SK-MEL-5 (cell line): ENCODE data around the gene ABL2. TPM values are rescaled to one million over a fixed set of nuclear protein-coding genes. Genes with fewer than 3 reads are reported as not detected.
A peak's percentile ranks its signal among the peaks of the same experiment; 100 is the strongest.

ENCODE experiments used
- DNase-seq: peaks from one replicate; pipeline ENCODE4 v3.0.0-alpha.2; 2016; ENCODE audit warnings: low read depth, low spot score
- in situ Hi-C: cut with HindIII; loops from 2 replicates; pipeline ENCODE4 v1.10.0; 2016; ENCODE audit warnings: low sequenced_read_pairs, high pct_unique_total_duplicates, low pct_unique_long_range_greater_than_20kb
- total RNA-seq: library from RNA; depleted of rRNA; stranded (reverse); fragments of >200 nt; shearing (Covaris generic); gene quantifications from 2 replicates; pipeline ENCODE4 v1.2.3, GENCODE V29; 2014

Gene ABL2
- total RNA-seq, 1 experiment from 2014 or later = 61.3 TPM

DNA sequence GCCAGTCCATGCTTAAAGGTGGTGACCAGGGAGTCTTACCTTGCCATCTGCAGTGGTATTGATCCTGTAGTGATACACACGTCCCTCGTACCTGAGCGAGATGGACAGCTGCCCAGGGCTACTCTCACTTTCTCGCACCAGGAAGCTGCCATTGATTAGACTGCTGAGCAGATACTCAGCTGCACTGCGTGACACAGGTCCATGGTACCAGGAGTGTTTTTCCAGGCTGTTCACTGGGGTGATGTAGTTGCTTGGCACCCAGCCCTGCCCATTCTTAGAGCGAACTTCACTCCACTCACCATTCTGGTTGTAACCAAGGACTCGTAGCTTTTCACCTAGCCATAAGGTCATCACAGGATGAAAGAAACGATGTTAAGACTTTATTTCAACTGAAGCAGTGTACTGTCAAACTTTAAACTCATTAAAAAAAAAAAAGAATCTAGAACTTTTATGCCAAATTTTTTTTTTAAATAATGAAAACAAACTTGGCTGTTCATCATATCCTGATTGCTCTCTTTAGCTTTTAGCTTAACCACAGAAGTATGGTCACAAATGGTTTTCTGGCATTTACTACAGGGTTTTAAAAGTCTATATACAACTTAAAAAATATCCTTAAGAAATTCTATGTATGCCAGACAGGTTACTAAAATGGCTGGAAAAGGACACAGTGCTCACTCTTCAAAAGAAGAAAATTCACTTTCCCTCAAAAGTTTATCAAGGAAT lies 103.0 kb downstream of the ABL2 start:
- in situ Hi-C loops = no loop called here
- DNase-seq = no peak

DNA sequence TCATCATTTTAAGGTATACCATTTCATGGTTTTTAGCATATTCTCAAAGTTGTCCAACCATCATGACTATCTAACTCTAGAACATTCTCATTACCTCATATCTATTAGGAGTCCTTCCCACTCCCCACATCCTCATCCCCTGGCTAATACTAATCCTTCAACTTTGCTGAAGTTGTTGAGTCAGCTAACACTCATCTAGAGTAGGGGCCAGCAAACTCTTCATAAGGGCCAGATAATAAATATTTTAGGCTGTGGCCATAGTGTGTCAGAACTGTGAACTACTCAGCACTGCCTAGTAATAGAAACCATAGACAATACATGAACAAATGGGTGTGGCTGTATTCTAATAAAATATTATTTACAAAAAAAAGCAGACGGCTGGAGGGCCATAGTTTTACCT lies 104.6 kb downstream of the ABL2 start:
- no peak for DNase-seq
- in situ Hi-C loops = no loop called here

DNA sequence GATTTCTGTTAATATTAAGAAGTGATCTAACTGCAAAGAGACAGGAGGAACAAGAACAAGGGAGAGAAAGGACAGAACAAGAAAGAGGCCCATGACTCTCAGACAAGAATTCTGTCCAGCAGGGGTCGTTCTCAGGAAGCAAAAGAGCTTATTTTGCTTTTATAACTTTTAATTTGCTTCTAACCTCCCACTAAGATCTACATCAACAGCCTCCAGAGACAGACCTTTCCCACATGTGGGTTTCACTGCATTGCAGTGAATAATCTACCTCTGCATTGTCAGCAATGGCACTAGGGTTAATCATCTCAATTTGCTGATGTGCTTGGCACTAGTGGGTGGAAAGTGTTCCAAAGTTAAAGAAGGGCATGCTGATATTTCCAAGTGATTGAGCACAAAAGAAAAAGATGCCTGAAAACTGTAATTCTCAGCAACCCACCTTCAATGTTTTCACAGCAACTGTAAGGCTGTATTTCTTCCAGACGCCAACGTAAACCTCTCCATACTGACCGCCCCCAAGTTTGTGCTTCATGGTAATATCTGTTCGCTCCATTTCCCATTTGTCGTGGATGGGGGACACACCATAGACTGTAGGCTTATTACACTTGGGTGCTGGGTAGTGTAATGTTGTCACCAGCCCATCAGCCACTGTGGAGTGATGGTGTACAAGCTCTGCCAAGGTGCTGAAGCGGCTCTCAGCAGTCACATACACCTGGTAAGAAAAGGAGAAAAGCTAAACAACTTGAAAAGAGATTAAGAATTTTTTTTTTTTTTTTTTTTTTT lies 108.1 kb downstream of the ABL2 start:
- DNase-seq = peak; percentile 64
- in situ Hi-C loops = no loop called here

DNA sequence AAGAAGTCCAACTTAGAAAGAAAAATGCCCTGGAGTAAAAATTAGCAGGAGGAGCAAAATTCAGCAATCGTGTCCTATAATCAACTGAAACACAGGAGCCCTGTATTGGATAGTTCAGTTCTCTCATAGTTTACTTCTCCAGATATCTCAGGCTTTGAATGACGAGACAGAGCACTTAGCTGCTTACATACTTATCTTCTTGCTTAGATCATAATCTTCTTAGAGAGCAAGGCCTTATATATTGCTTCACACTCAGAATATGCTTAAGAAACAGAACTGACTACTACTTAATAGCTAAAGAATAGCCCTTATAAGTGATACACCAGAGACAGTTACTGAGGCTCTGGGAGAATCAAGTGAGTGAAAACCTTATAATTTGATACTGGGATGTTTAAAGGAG lies 108.7 kb downstream of the ABL2 start:
- in situ Hi-C loops = no loop called here
- no peak for DNase-seq

DNA sequence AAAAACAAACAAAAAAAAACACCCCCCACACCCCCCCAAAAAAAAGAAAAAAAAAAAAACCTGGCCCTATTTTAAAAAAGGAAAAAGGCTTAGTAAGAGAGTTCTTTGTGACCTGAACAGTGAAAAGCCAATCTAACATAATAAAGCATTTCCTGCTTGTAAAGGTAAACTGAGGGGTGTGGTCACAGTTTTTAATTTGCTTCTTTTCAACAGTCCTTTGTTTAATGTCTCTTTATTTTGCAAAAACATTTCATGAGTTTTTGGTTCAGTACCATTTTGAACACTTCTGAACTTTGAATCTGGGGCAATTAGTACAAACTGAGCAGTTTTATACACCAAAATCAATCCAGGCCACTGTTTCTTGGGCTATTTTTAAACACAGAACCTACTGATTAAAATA lies 110.0 kb downstream of the ABL2 start:
- in situ Hi-C loops = no loop called here
- DNase-seq = no peak

DNA sequence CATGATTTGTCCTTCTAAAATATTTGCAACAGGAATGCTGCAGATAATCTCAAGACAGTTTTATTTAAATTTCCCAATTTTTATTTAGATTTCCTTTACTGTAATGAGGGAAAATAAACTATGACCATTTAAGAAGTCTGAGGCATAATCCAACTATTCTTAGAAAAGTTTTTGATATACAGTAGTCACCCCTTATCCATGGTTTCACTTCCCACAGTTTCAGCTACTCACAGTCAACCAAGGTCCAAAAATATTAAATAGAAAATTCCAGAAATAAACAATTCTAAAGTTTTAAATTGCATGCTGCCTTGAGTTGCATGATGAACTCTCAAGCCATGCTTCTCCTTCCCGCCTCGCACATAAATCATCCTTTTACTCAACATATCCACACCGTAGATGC lies 114.3 kb downstream of the ABL2 start:
- in situ Hi-C loops = no loop called here
- DNase-seq = no peak

DNA sequence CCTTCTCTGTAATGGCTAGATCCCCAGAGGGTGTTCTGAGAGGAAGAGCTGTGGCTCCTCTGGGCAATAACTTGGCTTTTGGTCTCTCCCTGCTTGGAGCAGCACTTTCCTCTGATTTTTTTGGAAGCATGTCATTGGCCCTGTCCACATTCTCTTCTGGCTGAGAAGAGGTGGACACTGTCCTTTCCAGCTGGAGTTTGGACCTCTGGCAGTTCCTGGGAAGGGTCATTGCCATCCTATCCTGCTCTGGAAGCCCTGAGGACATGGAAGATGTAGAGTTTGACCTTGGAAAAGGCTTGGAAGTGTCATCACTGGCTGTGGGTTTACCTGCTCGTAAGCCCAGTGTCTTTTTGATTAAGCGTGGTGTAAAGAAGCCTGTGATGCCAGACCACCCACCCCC lies 120.8 kb downstream of the ABL2 start:
- no peak for DNase-seq
- in situ Hi-C loops = no loop called here

DNA sequence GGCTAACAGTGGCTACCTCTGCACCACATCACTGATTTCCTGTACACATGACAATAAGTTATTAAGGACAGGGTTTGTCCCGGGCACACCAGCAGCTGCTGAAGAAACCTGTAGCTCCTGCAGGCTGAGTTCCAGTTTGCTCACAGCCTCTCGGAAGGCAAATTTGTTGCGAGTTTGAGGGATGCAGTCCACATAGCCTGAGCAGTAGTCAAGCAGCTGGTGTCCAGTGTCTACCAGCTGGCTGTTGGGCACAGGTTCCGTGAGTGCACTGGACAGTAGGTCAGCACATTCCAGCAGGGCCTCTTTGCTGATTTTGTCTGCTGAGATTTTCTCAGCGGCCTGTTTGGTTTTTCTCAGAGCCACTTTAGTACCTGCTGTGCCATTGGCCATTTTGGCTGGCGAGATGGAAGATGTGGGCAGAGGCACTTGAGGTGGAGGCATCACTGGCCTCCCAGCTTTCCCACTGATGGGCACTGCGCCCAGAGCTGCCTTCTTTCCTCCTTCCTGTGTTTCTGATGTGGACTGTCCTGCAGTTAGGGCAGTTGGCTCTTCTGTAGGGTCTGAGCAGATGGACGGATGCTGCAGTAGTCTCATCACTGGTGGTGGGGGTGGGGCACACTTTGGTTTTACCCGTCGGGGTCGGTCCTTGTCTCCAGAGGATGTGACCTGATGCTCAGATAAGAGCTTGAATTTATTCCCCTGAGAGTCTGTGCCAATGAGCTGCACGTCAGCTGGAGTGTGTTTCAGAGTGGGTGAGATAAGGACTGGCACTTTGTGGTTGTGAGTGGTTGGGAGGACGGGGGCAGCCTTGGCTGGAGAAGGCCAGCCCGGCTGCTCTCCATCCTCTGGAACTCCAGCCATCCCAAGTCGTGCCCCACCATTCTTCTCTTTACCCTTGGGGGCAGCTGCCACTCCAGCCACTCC lies 121.5 kb downstream of the ABL2 start:
- in situ Hi-C loops = no loop called here
- DNase-seq = no peak

DNA sequence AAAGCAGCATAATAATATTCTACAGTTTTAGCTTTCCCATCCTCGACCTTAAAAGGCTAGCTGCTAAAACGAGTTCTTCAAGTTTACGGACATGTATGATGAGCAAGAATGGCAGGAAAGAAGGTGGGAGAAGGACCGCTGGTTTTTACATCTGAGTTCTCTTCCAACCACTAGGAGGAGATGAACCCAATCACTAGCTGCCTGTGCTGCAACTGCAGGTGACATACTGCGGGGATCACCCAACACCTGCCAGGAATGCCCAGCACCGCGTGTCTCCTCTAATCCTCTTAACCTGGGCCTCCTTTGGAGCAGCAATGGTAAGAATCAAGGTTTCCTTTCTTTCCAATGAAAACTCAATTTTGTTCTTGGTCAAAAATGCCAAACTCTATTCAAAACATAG lies 124.1 kb downstream of the ABL2 start:
- DNase-seq = peak; percentile 43
- in situ Hi-C loops = no loop called here

DNA sequence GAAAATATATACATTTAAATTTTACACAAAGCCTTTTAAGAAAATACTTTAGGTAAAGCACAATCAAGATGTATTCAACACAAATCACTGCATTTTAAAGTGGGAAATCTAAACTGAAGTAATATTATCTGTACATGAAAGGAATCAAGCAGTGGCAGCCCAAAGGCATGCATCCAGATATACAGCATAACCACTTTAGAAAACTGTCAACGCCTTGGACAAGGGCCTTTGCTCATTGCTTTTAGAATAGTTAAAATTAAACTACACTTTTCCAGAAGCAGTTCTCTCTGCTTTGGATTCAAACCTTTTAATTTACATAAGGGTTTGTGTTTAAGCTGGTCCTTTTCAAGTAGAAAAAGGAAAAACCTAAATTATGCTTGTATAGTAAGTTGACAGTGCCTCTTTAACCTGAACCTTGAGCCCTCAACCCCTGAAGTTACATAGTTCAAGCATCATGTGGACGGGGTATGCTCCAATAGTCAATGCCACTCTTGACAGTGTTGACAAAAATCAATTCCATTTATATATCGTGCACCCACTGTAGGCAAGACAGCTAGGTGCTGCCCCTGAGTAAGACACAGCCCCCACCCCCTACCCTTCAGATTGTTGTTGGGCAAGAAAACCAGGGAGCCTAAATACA lies 124.7 kb downstream of the ABL2 start:
- in situ Hi-C loops = no loop called here
- DNase-seq = no peak

DNA sequence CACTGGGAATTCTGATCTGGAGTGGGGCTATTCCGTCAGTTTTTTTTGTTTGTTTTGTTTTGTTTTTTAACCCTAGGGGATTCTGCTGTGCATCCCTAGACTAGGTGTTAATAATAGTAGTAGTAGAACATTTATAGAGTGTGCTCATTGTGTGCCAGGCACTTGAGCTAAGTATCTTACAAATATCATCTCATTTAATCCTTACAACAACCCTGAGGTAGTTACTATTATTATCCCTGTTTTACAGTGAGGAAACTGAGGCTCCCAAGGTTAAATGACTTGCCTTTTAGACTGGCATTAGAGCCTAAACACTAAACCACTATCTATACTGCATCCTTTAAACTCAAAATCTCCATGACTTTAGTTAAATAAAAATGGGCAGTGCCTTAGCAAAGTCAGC lies 125.5 kb downstream of the ABL2 start:
- in situ Hi-C loops = no loop called here
- no peak for DNase-seq

DNA sequence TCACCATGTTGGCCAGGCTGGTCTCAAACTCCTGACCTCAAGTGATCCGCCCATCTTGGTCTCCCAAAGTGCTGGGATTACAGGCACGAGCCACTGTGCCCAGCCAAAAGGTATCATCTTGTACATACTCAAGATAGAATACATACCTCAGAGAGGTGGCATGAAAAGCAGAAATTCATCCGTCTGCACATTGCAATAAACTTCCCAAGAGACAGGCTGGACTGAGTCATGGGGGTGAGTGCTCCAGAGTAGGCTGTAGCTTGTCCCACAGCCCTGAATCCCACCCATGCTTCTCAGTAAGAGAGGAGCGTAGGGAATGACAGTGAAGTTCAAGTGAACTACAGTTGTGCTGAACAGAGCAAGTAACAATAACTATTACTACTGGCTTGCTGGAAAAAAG lies 127.9 kb downstream of the ABL2 start:
- in situ Hi-C loops = no loop called here
- no peak for DNase-seq

DNA sequence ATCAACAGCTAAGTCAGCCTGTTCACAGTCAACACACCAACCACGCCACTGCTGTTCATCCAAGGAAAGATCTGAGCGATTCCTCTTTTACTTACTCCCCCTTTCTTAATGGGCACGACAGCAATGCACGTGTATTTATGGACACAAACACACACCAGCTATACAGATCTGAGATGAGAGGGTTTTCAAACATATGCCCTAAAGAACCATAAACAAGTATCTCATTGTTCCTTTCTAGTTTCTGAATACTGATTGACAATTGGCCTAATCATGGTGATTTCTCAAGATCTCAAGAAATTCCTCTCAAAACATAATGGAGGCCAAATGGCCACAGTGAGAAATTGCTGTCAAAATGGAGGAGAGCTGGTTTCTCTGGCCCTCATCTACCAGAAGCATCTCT lies 129.6 kb downstream of the ABL2 start:
- in situ Hi-C loops = no loop called here
- DNase-seq = no peak

DNA sequence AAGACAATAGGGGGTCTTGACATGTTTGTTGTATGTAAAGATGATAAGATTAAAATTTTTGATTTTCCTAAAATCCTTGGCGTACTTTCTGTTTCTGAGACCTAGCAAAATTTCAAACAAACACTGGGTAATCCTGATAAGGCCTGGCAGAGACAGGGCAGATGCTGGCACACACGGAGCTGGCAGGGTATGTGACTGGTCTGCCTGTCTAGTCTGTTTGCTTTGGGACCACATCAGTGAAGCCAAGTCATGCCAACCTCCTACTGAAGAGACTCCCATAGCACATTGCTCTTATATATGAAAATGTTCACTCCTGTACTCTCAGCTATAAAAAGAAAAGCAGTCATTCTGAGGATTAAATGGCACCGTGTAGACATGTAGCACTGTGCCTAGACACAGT lies 133.6 kb downstream of the ABL2 start:
- DNase-seq = no peak
- in situ Hi-C loops = no loop called here

DNA sequence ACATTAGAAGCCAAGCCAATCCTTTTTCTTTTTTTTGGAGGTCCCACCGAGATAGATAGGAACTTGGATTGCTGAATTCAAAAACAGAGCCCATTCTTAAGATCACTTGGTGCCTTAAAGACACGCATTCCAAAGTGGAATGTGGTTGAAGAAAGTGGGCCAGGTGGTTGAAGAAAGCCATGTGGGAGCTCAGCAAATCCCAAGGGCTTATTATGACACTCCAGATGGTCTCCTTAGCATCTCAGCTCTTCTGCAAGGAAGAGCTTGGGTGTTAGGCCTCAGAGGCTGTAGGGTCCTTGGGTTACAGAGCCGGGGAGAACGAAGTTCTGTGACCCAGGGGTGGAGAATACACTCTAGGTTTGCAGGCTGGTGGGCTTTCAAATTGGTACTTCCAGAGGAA lies 134.1 kb downstream of the ABL2 start:
- in situ Hi-C loops = no loop called here

DNA sequence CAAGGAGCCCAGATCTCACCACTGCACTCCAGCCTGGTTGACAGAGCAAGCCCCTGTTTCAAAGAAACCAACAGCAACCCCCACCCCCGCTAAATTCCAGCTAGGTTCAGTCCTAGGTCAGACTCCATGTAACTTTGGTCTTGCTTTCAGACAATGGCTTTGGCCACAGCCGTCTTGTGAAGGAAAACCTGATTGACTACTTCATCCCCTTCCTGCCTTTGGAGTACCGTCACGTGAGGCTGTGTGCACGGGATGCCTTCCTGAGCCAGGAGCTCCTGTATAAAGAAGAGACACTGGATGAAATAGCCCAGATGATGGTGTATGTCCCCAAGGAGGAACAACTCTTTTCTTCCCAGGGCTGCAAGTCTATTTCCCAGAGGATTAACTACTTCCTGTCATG lies 134.7 kb downstream of the ABL2 start:
- in situ Hi-C loops = no loop called here

More for the DNA sequence above, 134.1 kb downstream of the ABL2 start:
- DNase-seq = no peak

DNA sequence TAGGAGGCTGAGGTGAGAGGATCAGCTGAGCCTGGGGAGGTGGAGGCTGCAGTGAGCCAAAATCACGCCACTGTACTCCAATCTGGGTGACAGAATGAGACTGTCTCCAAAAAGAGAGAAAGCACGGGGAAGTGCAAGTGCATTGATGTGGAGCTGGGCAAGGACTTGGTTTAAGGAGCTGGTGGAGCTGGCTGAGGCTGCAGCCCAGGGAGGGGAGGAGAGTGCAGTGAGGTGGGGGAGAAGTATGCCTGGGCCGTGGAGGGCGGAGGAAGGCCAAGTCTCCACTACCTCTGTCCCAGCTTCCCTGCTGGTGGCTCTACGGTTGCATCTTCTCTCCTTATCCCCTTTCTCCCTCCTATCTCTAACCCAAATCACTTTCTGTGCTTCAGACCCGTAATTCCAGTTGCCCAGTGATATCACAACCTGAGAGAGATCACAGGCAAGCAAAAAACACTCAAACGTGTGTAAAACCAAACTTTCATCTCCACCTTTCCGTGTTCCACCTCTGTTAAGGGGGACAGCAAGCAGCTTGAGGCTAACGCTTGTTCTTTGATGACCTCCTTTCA lies 136.5 kb downstream of the ABL2 start:
- in situ Hi-C loops = no loop called here

More for the DNA sequence above, 134.7 kb downstream of the ABL2 start:
- DNase-seq = no peak

More for the DNA sequence above, 136.5 kb downstream of the ABL2 start:
- no peak for DNase-seq
